HG02763 (cell line): ENCODE results near the gene SCARB1.
A peak's percentile ranks its signal among the peaks of the same experiment; 100 is the strongest.
"Not testable (repeated sequence)": the region's sequence is repeated elsewhere in the genome, so short reads cannot be mapped to it uniquely, and the experiment has no call there.

Source experiments
- ATAC-seq: cut with Tn5 transposase; IDR thresholded peaks from one replicate; pipeline ENCODE4 v1.9.1; 2021; ENCODE audit warnings: mild to moderate bottlenecking, moderate library complexity; ENCODE audit not compliant: unreplicated experiment

SCARB1 gene

GRCh38 chr12:124863416-124864325, at the start of gene SCARB1:
TSS of gene SCARB1 (minus strand) at chr12:124863864. CDS start at chr12:124863720, 144 bp downstream.
- ATAC-seq: peak; percentile 66

GRCh38 chr12:124912529-124913287, 49.0 kb upstream of the SCARB1 start:
- not testable (repeated sequence) for ATAC-seq

GRCh38 chr12:124911521-124911920, 47.9 kb upstream of the SCARB1 start:
- not testable (repeated sequence) for ATAC-seq

GRCh38 chr12:124910561-124911478, 47.2 kb upstream of the SCARB1 start:
- no peak for ATAC-seq

GRCh38 chr12:124909831-124910560, 46.3 kb upstream of the SCARB1 start:
- ATAC-seq: no peak

GRCh38 chr12:124906606-124907261, 43.1 kb upstream of the SCARB1 start:
- peak; percentile 52 for ATAC-seq

- no peak for ATAC-seq
Observed at GRCh38 chr12:124904306-124905098, 40.8 kb upstream of the SCARB1 start.

- no peak for ATAC-seq
Observed at GRCh38 chr12:124902916-124903315, 39.3 kb upstream of the SCARB1 start.

- ATAC-seq: no peak
Observed at GRCh38 chr12:124901003-124901402, 37.3 kb upstream of the SCARB1 start.

- not testable (repeated sequence) for ATAC-seq
Observed at GRCh38 chr12:124900345-124900795, 36.7 kb upstream of the SCARB1 start.

GRCh38 chr12:124898923-124899294, 35.2 kb upstream of the SCARB1 start:
- no peak for ATAC-seq

- ATAC-seq: no peak
Observed at GRCh38 chr12:124898200-124898922, 34.7 kb upstream of the SCARB1 start.

- ATAC-seq: no peak
Observed at GRCh38 chr12:124896461-124896860, 32.8 kb upstream of the SCARB1 start.

- no peak for ATAC-seq
Observed at GRCh38 chr12:124893792-124894516, 30.3 kb upstream of the SCARB1 start.

GRCh38 chr12:124888260-124888659, 24.6 kb upstream of the SCARB1 start:
- ATAC-seq: no peak

- not testable (repeated sequence) for ATAC-seq
Observed at GRCh38 chr12:124887766-124888165, 24.1 kb upstream of the SCARB1 start.
